ENCODE data around the gene SCGB3A2.

The SCGB3A2 gene

GRCh38 chr5:147876141-147876540 is 2.4 kb upstream of the SCGB3A2 start:
- peaks cover 33% of the 10 kb centered on the region for H3K9me3 ChIP-seq (ENCODE audit: insufficient read depth, low read length)
- DNase-seq (ENCODE audit: low read depth, low spot score) = no peak
- no peaks in the 10 kb centered on the region for H3K4me1 ChIP-seq (ENCODE audit: insufficient read depth, insufficient read length)
- no peak overlapping the region for H3K9ac ChIP-seq (ENCODE audit: insufficient read length, low read depth)
- H3K4me3 ChIP-seq (ENCODE audit: insufficient read length, low read depth) = no peak overlapping the region
- no peak for TF ChIP-seq SUZ12 (IDR thresholded peaks at IDR 0.05; ENCODE audit: extremely low read depth, insufficient read depth, insufficient read length)
- TF ChIP-seq ZNF274 (IDR thresholded peaks at IDR 0.05; ENCODE audit: low read depth, low read length) = no peak
- no peak for TF ChIP-seq YY1 (IDR thresholded peaks at IDR 0.05; ENCODE audit: insufficient read depth, insufficient read length)
- H3K36me3 ChIP-seq (ENCODE audit: insufficient read depth, insufficient read length, low read length) = no peaks in the 10 kb centered on the region
- no peaks in the 10 kb centered on the region for H3K27me3 ChIP-seq (ENCODE audit: insufficient read depth, insufficient read length)

DNA sequence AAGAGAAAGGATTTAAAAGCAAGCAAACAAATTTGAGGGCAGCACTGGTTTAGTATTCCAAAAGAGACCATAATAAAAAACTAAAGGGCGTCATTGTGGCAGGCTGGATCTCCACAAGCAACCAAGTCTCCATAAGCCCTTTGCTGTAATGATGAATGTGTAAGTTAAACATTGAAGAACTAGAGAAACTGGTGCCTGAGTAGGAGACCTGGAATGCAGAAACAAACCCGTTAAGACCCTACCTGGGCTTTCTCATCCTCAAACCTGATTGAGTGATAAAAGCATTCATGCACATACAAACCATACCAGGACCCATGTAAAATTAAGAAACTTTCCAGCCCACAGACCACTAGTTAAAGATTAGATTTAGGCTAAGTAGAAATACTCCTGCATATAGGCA is 1.9 kb upstream of the SCGB3A2 start:
- Histone ChIP-seq H3K9me3 (ENCODE audit: insufficient read depth, low read length) (peaks cover 33% of the 10 kb centered on the region), H3K4me1 (ENCODE audit: insufficient read depth, insufficient read length) (no peaks in the 10 kb centered on the region), H3K4me3 (ENCODE audit: insufficient read length, low read depth) (no peak overlapping the region), H3K27me3 (ENCODE audit: insufficient read depth, insufficient read length) (no peaks in the 10 kb centered on the region), H3K9ac (ENCODE audit: insufficient read length, low read depth) (no peak overlapping the region), H3K36me3 (ENCODE audit: insufficient read depth, insufficient read length, low read length) (no peaks in the 10 kb centered on the region)
- TF ChIP-seq SUZ12 (IDR thresholded peaks at IDR 0.05; ENCODE audit: extremely low read depth, insufficient read depth, insufficient read length) (no peak), YY1 (IDR thresholded peaks at IDR 0.05; ENCODE audit: insufficient read depth, insufficient read length) (no peak), ZNF274 (IDR thresholded peaks at IDR 0.05; ENCODE audit: low read depth, low read length) (no peak)
- no peak for DNase-seq (ENCODE audit: low read depth, low spot score)

DNA sequence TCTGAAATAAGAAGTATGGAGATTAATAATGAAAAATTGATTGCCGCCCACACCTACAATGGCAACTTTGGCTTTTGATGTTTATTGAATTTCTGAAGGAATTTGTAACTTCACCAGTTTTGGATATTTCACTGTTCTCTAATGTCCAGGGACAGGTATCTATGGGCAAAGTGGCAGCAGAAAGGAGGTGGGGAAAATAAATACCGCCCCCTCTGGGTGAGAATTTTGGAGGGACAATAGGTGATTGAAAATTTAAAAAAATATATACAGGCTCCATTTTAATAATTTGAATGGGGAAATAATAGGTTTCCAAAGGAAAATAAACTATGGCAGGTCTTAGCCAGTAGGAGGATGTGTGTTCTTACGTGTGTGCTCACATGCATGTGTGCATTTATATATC is 1.3 kb downstream of the SCGB3A2 start:
- Histone ChIP-seq H3K36me3 (ENCODE audit: insufficient read depth, insufficient read length, low read length) (no peaks in the 10 kb centered on the region), H3K9ac (ENCODE audit: insufficient read length, low read depth) (no peak overlapping the region), H3K27me3 (ENCODE audit: insufficient read depth, insufficient read length) (no peaks in the 10 kb centered on the region), H3K4me3 (ENCODE audit: insufficient read length, low read depth) (no peak overlapping the region), H3K9me3 (ENCODE audit: insufficient read depth, low read length) (peaks cover 29% of the 10 kb centered on the region), H3K4me1 (ENCODE audit: insufficient read depth, insufficient read length) (no peaks in the 10 kb centered on the region)
- TF ChIP-seq YY1 (IDR thresholded peaks at IDR 0.05; ENCODE audit: insufficient read depth, insufficient read length) = no peak
- no peak for TF ChIP-seq ZNF274 (IDR thresholded peaks at IDR 0.05; ENCODE audit: low read depth, low read length)
- TF ChIP-seq SUZ12 (IDR thresholded peaks at IDR 0.05; ENCODE audit: extremely low read depth, insufficient read depth, insufficient read length) = no peak
- DNase-seq (ENCODE audit: low read depth, low spot score) = no peak

- DNase-seq (ENCODE audit: low read depth, low spot score) = no peak
- TF ChIP-seq YY1 (IDR thresholded peaks at IDR 0.05; ENCODE audit: insufficient read depth, insufficient read length) (no peak), SUZ12 (IDR thresholded peaks at IDR 0.05; ENCODE audit: extremely low read depth, insufficient read depth, insufficient read length) (no peak), ZNF274 (IDR thresholded peaks at IDR 0.05; ENCODE audit: low read depth, low read length) (no peak)
Measured at GRCh38 chr5:147880487-147880886, 2.0 kb downstream of the SCGB3A2 start.

DNA sequence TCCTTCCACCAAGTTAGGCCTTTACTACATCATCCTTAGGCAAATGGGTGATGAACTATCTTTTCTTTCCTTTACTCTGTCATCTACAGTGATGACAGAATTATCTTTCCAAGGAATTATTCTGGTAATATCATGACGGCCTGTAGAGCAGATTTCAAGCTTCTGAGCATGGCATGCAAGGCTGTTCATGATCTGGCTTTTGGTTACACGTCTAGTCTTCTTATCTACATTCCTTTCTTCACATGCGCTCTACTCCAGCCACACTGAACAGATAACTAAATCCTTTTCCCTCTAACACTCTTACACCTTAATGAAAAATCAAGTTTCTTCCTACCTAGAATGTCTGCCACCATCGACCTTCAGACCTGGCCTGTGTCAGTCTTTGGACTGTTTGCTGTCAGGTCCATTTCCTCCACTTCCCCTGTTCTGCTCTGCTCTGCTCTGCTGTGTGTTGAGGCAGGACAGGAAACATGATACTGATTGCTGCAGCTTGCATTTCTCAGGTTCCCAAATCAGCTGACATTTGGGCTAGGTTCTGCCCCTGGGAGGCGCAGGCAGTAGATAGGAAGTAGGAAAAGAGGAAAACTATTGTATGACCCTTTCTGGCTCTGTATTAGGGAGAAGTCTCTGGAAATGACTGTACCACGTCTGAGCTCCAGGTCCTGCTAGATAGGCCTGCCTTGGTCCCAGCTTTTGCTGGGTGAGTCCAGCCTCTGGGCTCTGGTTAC is 4.2 kb downstream of the SCGB3A2 start:
- Histone ChIP-seq H3K4me3 (ENCODE audit: insufficient read length, low read depth) (no peak overlapping the region), H3K9me3 (ENCODE audit: insufficient read depth, low read length) (0 out of 2 replicates have a peak, but pooled peaks cover 6% of the 10 kb centered on the region), H3K27me3 (ENCODE audit: insufficient read depth, insufficient read length) (no peaks in the 10 kb centered on the region), H3K9ac (ENCODE audit: insufficient read length, low read depth) (no peak overlapping the region), H3K36me3 (ENCODE audit: insufficient read depth, insufficient read length, low read length) (no peaks in the 10 kb centered on the region), H3K4me1 (ENCODE audit: insufficient read depth, insufficient read length) (no peaks in the 10 kb centered on the region)
- no peak for DNase-seq (ENCODE audit: low read depth, low spot score)
- no peak for TF ChIP-seq SUZ12 (IDR thresholded peaks at IDR 0.05; ENCODE audit: extremely low read depth, insufficient read depth, insufficient read length)
- TF ChIP-seq ZNF274 (IDR thresholded peaks at IDR 0.05; ENCODE audit: low read depth, low read length) = no peak
- no peak for TF ChIP-seq YY1 (IDR thresholded peaks at IDR 0.05; ENCODE audit: insufficient read depth, insufficient read length)

More at GRCh38 chr5:147880487-147880886, 2.0 kb downstream of the SCGB3A2 start:
- Histone ChIP-seq H3K36me3 (ENCODE audit: insufficient read depth, insufficient read length, low read length) (no peaks in the 10 kb centered on the region), H3K4me3 (ENCODE audit: insufficient read length, low read depth) (no peak overlapping the region), H3K27me3 (ENCODE audit: insufficient read depth, insufficient read length) (no peaks in the 10 kb centered on the region), H3K4me1 (ENCODE audit: insufficient read depth, insufficient read length) (no peaks in the 10 kb centered on the region), H3K9ac (ENCODE audit: insufficient read length, low read depth) (no peak overlapping the region), H3K9me3 (ENCODE audit: insufficient read depth, low read length) (peaks cover 22% of the 10 kb centered on the region)

DNA sequence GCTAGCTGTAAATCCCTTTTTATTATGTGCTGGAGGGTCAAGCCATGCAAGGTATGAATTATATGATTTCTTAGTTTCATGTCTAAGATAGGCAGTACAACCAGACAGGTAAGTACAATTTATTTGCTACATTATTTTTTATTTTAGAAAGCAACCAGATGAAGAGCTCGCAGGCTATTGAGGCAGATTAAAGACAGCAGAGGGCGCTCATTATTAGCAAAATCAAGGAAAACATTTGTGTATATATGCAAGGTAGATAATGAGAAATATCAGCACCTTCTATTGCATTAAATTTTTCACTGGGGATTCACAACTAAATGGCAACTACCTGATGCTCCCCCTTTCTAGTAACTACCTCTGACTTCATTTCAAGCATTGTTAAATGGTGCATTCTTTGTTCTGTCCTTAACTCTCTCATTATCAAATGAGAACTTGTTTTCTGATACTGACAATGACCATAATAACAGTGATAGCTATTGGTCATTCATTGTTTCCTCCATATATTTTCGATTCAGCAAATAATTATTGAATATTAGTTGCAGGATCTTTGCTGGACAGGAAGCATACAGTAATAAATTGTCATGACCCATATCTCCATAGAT is 8.6 kb downstream of the SCGB3A2 start:
- Histone ChIP-seq H3K27me3 (ENCODE audit: insufficient read depth, insufficient read length) (no peaks in the 10 kb centered on the region), H3K4me1 (ENCODE audit: insufficient read depth, insufficient read length) (no peaks in the 10 kb centered on the region), H3K9me3 (ENCODE audit: insufficient read depth, low read length) (no peaks in the 10 kb centered on the region), H3K36me3 (ENCODE audit: insufficient read depth, insufficient read length, low read length) (no peaks in the 10 kb centered on the region), H3K4me3 (ENCODE audit: insufficient read length, low read depth) (no peak overlapping the region), H3K9ac (ENCODE audit: insufficient read length, low read depth) (no peak overlapping the region)
- TF ChIP-seq SUZ12 (IDR thresholded peaks at IDR 0.05; ENCODE audit: extremely low read depth, insufficient read depth, insufficient read length) = no peak
- TF ChIP-seq ZNF274 (IDR thresholded peaks at IDR 0.05; ENCODE audit: low read depth, low read length) = no peak
- TF ChIP-seq YY1 (IDR thresholded peaks at IDR 0.05; ENCODE audit: insufficient read depth, insufficient read length) = no peak
- peak; percentile 20 for DNase-seq (ENCODE audit: low read depth, low spot score)

- no peaks in the 10 kb centered on the region for H3K4me1 ChIP-seq (ENCODE audit: insufficient read depth, insufficient read length)
- no peaks in the 10 kb centered on the region for H3K9me3 ChIP-seq (ENCODE audit: insufficient read depth, low read length)
- H3K9ac ChIP-seq (ENCODE audit: insufficient read length, low read depth) = no peak overlapping the region
- DNase-seq (ENCODE audit: low read depth, low spot score) = no peak
- H3K4me3 ChIP-seq (ENCODE audit: insufficient read length, low read depth) = no peak overlapping the region
- TF ChIP-seq SUZ12 (IDR thresholded peaks at IDR 0.05; ENCODE audit: extremely low read depth, insufficient read depth, insufficient read length) = no peak
- TF ChIP-seq ZNF274 (IDR thresholded peaks at IDR 0.05; ENCODE audit: low read depth, low read length) = no peak
- TF ChIP-seq YY1 (IDR thresholded peaks at IDR 0.05; ENCODE audit: insufficient read depth, insufficient read length) = no peak
- H3K27me3 ChIP-seq (ENCODE audit: insufficient read depth, insufficient read length) = no peaks in the 10 kb centered on the region
- no peaks in the 10 kb centered on the region for H3K36me3 ChIP-seq (ENCODE audit: insufficient read depth, insufficient read length, low read length)
Measured at GRCh38 chr5:147887930-147888329, 9.4 kb downstream of the SCGB3A2 start.
